ENCODE results near the gene GIMAP8. TPM values are rescaled to one million over a fixed set of nuclear protein-coding genes. Genes with fewer than 3 reads are reported as not detected.
"Not testable (repeated sequence)": the region's sequence is repeated elsewhere in the genome, so short reads cannot be mapped to it uniquely, and the experiment has no call there.

GIMAP8 gene
- total RNA-seq, 1 donor, result 4.8 TPM

- no peak for DNase-seq (ENCODE audit: low read depth in 2 of 3, low spot score in 2 of 3)
Observed at GRCh38 chr7:150461520-150461919, 11.1 kb downstream of the GIMAP8 start.

- DNase-seq (ENCODE audit: low read depth in 2 of 3, low spot score in 2 of 3), result peak in 1 of 3 donors; percentile 37
Observed at GRCh38 chr7:150462413-150462812, 12.0 kb downstream of the GIMAP8 start.

GRCh38 chr7:150463461-150463860 is 13.0 kb downstream of the GIMAP8 start:
- no peak for DNase-seq (ENCODE audit: low read depth in 2 of 3, low spot score in 2 of 3)

GRCh38 chr7:150464962-150465361 is 14.5 kb downstream of the GIMAP8 start:
- no peak for DNase-seq (ENCODE audit: low read depth in 2 of 3, low spot score in 2 of 3)

GRCh38 chr7:150465414-150465813 is 15.0 kb downstream of the GIMAP8 start:
- no peak for DNase-seq (ENCODE audit: low read depth in 2 of 3, low spot score in 2 of 3)

- DNase-seq (ENCODE audit: low read depth in 2 of 3, low spot score in 2 of 3), result no peak
Observed at GRCh38 chr7:150466477-150466876, 16.0 kb downstream of the GIMAP8 start.

GRCh38 chr7:150468241-150468640 is 17.8 kb downstream of the GIMAP8 start:
- no peak for DNase-seq (ENCODE audit: low read depth in 2 of 3, low spot score in 2 of 3)

- no peak for DNase-seq (ENCODE audit: low read depth in 2 of 3, low spot score in 2 of 3)
Observed at GRCh38 chr7:150471886-150472285, 21.5 kb downstream of the GIMAP8 start.

- DNase-seq (ENCODE audit: low read depth in 2 of 3, low spot score in 2 of 3), result no peak
Observed at GRCh38 chr7:150473902-150474301, 23.5 kb downstream of the GIMAP8 start.

GRCh38 chr7:150476285-150476684 is 25.9 kb downstream of the GIMAP8 start:
- DNase-seq (ENCODE audit: low read depth in 2 of 3, low spot score in 2 of 3), result no peak

- no peak for DNase-seq (ENCODE audit: low read depth in 2 of 3, low spot score in 2 of 3)
Observed at GRCh38 chr7:150476819-150477631, 26.6 kb downstream of the GIMAP8 start.

- no peak for DNase-seq (ENCODE audit: low read depth in 2 of 3, low spot score in 2 of 3)
Observed at GRCh38 chr7:150479023-150479716, 28.7 kb downstream of the GIMAP8 start.

GRCh38 chr7:150481186-150481920 is 30.9 kb downstream of the GIMAP8 start:
- peak in 1 of 3 donors; percentile 12 for DNase-seq (ENCODE audit: low read depth in 2 of 3, low spot score in 2 of 3)

- DNase-seq (ENCODE audit: low read depth in 2 of 3, low spot score in 2 of 3), result no peak
Observed at GRCh38 chr7:150481922-150482321, 31.5 kb downstream of the GIMAP8 start.

GRCh38 chr7:150483514-150483913 is 33.1 kb downstream of the GIMAP8 start:
- peak in 1 of 3 donors; percentile 44 for DNase-seq (ENCODE audit: low read depth in 2 of 3, low spot score in 2 of 3)

GRCh38 chr7:150484071-150484470 is 33.6 kb downstream of the GIMAP8 start:
- not testable (repeated sequence) for DNase-seq (ENCODE audit: low read depth in 2 of 3, low spot score in 2 of 3)

- DNase-seq (ENCODE audit: low read depth in 2 of 3, low spot score in 2 of 3), result no peak
Observed at GRCh38 chr7:150487625-150488024, 37.2 kb downstream of the GIMAP8 start.

- DNase-seq (ENCODE audit: low read depth in 2 of 3, low spot score in 2 of 3), result no peak
Observed at GRCh38 chr7:150489782-150490181, 39.4 kb downstream of the GIMAP8 start.

GRCh38 chr7:150493442-150493841 is 43.0 kb downstream of the GIMAP8 start:
- DNase-seq (ENCODE audit: low read depth in 2 of 3, low spot score in 2 of 3), result not testable (repeated sequence)

- peak in 1 of 3 donors; percentile 71 for DNase-seq (ENCODE audit: low read depth in 2 of 3, low spot score in 2 of 3)
Observed at GRCh38 chr7:150502519-150502918, 52.1 kb downstream of the GIMAP8 start.

GRCh38 chr7:150503155-150503554 is 52.7 kb downstream of the GIMAP8 start:
- no peak for DNase-seq (ENCODE audit: low read depth in 2 of 3, low spot score in 2 of 3)
